Neural progenitor cell (in vitro differentiated cells): ENCODE results near the gene SIPA1L2. TPM values are rescaled to one million over a fixed set of nuclear protein-coding genes. Genes with fewer than 3 reads are reported as not detected.

ENCODE experiments used
- DNase-seq: peaks from one replicate; pipeline ENCODE4 v3.0.0-alpha.2; 2016; ENCODE audit warnings: low spot score
- H2AFZ ChIP-seq: fragments of 200-600 bp; sonication (generic); replicated peaks from 2 replicates; pipeline ENCODE4 v1.6.1; 2016; ENCODE audit warnings: antibody characterized with exemption
- H3F3A ChIP-seq: fragments of 200-600 bp; sonication (generic); 2 replicates; pipeline ENCODE4 v1.6.1; 2016; ENCODE audit warnings: antibody characterized with exemption, low read depth
- H3K27ac ChIP-seq: fragments of 200-600 bp; sonication (generic); 2 replicates; pipeline ENCODE4 v1.5.1; 2016; ENCODE audit warnings: mild to moderate bottlenecking
- H3K27me3 ChIP-seq: fragments of 200-600 bp; sonication (generic); 2 replicates; pipeline ENCODE4 v1.6.1; 2016; ENCODE audit warnings: mild to moderate bottlenecking, moderate library complexity
- H3K36me3 ChIP-seq: fragments of 200-600 bp; sonication (generic); 2 replicates; pipeline ENCODE4 v1.5.1; 2016
- H3K4me1 ChIP-seq: fragments of 200-600 bp; sonication (generic); 2 replicates; pipeline ENCODE4 v1.6.1; 2016; ENCODE audit warnings: mixed run types
- H3K4me2 ChIP-seq: fragments of 200-600 bp; sonication (generic); 2 replicates; pipeline ENCODE4 v1.6.1; 2016
- H3K4me3 ChIP-seq: fragments of 200-600 bp; sonication (generic); 2 replicates; pipeline ENCODE4 v1.5.1; 2016
- H3K79me2 ChIP-seq: fragments of 200-600 bp; sonication (generic); 2 replicates; pipeline ENCODE4 v1.6.1; 2016; ENCODE audit warnings: low read depth
- H3K9ac ChIP-seq: fragments of 200-600 bp; sonication (generic); 2 replicates; pipeline ENCODE4 v1.6.1; 2016
- H3K9me3 ChIP-seq: fragments of 200-600 bp; sonication (generic); 2 replicates; pipeline ENCODE4 v1.5.1; 2016; ENCODE audit warnings: low read depth
- H4K20me1 ChIP-seq: fragments of 200-600 bp; sonication (generic); 2 replicates; pipeline ENCODE4 v1.6.1; 2016; ENCODE audit warnings: low read depth
- H3K27ac Mint-ChIP-seq: 3 replicates; pipeline ENCODE4 v1.8.0; 2021; ENCODE audit warnings: mixed read lengths
- H3K27me3 Mint-ChIP-seq: 2 replicates; pipeline ENCODE4 v1.8.0; 2022; ENCODE audit warnings: low read depth, mild to moderate bottlenecking, inconsistent platforms, moderate library complexity, mixed read lengths; ENCODE audit not compliant: insufficient read depth
- H3K36me3 Mint-ChIP-seq: 3 replicates; pipeline ENCODE4 v1.8.0; 2021; ENCODE audit warnings: mixed read lengths
- H3K4me1 Mint-ChIP-seq: 3 replicates; pipeline ENCODE4 v1.8.0; 2021; ENCODE audit warnings: mixed read lengths
- H3K4me3 Mint-ChIP-seq: 3 replicates; pipeline ENCODE4 v1.8.0; 2021; ENCODE audit warnings: mild to moderate bottlenecking, moderate library complexity, mixed read lengths
- H3K9me3 Mint-ChIP-seq: 3 replicates; pipeline ENCODE4 v1.8.0; 2020; ENCODE audit warnings: mixed read lengths
- EZH2 ChIP-seq: fragments of 200-600 bp; sonication (generic); IDR thresholded peaks from 2 replicates; pipeline ENCODE4 v1.6.1; 2017; ENCODE audit warnings: antibody characterized with exemption, mild to moderate bottlenecking, moderate library complexity
- EZH2phosphoT487 ChIP-seq: fragments of 200-600 bp; sonication (generic); IDR thresholded peaks from 2 replicates; pipeline ENCODE4 v1.6.1; 2017; ENCODE audit warnings: antibody characterized with exemption
- total RNA-seq: library from RNA; depleted of rRNA; stranded (reverse); fragments of >200 nt; gene quantifications from 2 replicates; pipeline ENCODE4 v1.2.3, GENCODE V29; 2015; ENCODE audit warnings: low replicate concordance
- TF ChIP-seq, protein P1 (sequence below): fragments of 200-600 bp; sonication (generic); IDR thresholded peaks from 2 replicates; pipeline ENCODE4 v1.5.1; 2017; ENCODE audit warnings: antibody characterized with exemption, mild to moderate bottlenecking

Gene SIPA1L2
- total RNA-seq, 1 donor from 2014 or later, result 24.8 TPM

DNA sequence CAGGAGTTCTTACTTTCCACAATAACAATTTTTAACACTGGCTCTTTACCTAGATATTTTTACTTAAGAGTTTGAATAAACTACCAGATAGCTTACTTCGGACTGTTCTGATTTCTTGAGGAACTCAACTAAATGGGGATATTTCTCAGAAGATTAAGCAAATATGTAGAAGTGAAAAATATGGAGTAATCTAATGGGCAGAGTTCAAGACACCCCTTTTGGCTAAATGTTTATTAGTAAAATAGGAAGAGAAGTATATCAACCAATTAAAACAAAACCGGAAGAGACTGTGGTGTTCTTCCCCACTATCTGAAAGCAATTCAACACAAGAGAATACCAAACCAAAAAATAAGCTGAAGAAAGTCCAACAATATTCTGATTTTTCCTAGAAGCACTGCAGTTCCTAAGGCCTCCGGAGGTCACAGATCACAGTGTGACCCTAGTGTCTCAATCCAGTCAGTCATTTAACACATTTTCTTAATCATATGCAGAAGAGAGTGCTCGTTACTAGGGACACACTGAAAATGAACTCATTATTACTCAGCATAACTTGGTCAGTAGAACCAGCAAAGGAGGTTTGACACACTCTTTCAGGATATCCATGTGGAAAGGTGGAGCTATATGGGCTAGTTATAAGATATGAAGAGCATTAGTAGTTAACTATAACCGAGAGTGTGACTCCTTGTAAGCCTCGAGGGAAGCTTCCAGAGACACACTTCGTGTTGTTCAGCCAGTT lies 5.2 kb downstream of the SIPA1L2 start:
- H3K9me3 Mint-ChIP-seq, result peaks cover 10% of the 10 kb centered on the region
- Histone ChIP-seq H3K4me1 (peaks cover 45% of the 10 kb centered on the region), H4K20me1 (peaks cover 17% of the 10 kb centered on the region), H3K79me2 (peaks cover 80% of the 10 kb centered on the region), H3K9me3 (no peaks in the 10 kb centered on the region), H3F3A (peaks cover 10% of the 10 kb centered on the region), H2AFZ (no peak overlapping the region), H3K27ac (no peak overlapping the region), H3K4me2 (no peak overlapping the region), H3K4me3 (no peak overlapping the region), H3K9ac (no peak overlapping the region), H3K36me3 (no peaks in the 10 kb centered on the region), H3K27me3 (peaks cover 15% of the 10 kb centered on the region)
- DNase-seq, result no peak
- H3K4me3 Mint-ChIP-seq, result no peak overlapping the region
- peaks cover 4% of the 10 kb centered on the region for H3K27me3 Mint-ChIP-seq
- TF ChIP-seq EZH2phosphoT487, result no peak
- TF ChIP-seq EZH2, result no peak
- TF ChIP-seq, protein P1, sequence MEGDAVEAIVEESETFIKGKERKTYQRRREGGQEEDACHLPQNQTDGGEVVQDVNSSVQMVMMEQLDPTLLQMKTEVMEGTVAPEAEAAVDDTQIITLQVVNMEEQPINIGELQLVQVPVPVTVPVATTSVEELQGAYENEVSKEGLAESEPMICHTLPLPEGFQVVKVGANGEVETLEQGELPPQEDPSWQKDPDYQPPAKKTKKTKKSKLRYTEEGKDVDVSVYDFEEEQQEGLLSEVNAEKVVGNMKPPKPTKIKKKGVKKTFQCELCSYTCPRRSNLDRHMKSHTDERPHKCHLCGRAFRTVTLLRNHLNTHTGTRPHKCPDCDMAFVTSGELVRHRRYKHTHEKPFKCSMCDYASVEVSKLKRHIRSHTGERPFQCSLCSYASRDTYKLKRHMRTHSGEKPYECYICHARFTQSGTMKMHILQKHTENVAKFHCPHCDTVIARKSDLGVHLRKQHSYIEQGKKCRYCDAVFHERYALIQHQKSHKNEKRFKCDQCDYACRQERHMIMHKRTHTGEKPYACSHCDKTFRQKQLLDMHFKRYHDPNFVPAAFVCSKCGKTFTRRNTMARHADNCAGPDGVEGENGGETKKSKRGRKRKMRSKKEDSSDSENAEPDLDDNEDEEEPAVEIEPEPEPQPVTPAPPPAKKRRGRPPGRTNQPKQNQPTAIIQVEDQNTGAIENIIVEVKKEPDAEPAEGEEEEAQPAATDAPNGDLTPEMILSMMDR, result no peak
- no peak overlapping the region for H3K27ac Mint-ChIP-seq
- peaks cover 68% of the 10 kb centered on the region for H3K4me1 Mint-ChIP-seq
- peaks cover 30% of the 10 kb centered on the region for H3K36me3 Mint-ChIP-seq

DNA sequence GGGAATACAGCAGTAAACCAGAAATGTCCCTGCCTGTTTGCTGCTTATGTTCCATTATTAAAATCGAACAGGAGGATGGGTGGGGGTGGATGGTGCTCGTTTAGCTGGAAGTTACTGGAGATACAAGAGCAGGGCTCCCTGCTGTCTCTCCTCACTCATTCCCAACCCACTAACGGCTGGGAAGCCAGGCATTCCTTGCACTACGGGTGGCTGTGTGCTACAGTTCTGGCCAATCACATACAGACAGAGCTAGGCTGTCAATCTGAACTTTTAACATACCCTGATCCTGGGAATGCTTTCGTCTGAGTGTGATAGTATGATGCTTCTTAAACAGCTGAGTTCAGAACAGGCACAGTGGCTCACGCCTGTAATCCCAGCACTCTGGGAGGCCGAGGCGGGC lies 7.0 kb downstream of the SIPA1L2 start:
- H3K4me3 ChIP-seq, result no peak overlapping the region
- Mint-ChIP-seq H3K27ac (peak overlapping the region; percentile 28), H3K9me3 (peaks cover 10% of the 10 kb centered on the region), H3K36me3 (peaks cover 41% of the 10 kb centered on the region), H3K27me3 (peaks cover 4% of the 10 kb centered on the region), H3K4me3 (no peak overlapping the region), H3K4me1 (peaks cover 78% of the 10 kb centered on the region)
- H3K27me3 ChIP-seq, result peaks cover under 1% of the 10 kb centered on the region
- no peak for TF ChIP-seq EZH2
- TF ChIP-seq EZH2phosphoT487, result no peak
- TF ChIP-seq, protein P1, result no peak
- peak; percentile 74 for DNase-seq
- H3K9me3 ChIP-seq, result no peaks in the 10 kb centered on the region
- H4K20me1 ChIP-seq, result peaks cover 3% of the 10 kb centered on the region
- H3K4me1 ChIP-seq, result peaks cover 36% of the 10 kb centered on the region
- H3K9ac ChIP-seq, result no peak overlapping the region
- peaks cover 10% of the 10 kb centered on the region for H3F3A ChIP-seq
- peaks cover 82% of the 10 kb centered on the region for H3K79me2 ChIP-seq
- peak overlapping the region; percentile 23 for H3K27ac ChIP-seq
- H2AFZ ChIP-seq, result no peak overlapping the region
- peak overlapping the region; percentile 54 for H3K4me2 ChIP-seq
- H3K36me3 ChIP-seq, result no peaks in the 10 kb centered on the region

DNA sequence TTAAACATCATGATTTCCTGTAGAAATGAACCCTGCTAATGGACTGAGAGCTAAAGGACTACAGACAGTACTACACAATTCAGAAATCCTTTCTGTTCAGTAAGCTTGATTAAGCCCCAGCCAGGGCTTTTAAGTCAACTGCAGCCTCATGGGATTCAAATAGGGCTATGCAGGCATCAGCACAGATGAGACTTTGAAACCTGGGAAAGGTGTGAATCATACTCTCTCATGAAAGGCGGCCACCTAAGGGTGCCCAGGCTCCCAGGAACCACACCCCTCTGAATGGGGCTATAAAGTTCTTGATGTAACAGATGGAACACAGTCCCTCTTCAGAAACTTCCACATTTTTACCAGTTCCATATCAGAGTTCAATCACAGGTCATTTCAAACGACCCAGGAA lies 7.6 kb downstream of the SIPA1L2 start:
- H3K4me2 ChIP-seq, result peak overlapping the region; percentile 54

More for the DNA sequence above, 7.6 kb downstream of the SIPA1L2 start:
- Mint-ChIP-seq H3K36me3 (peaks cover 47% of the 10 kb centered on the region), H3K4me1 (peaks cover 78% of the 10 kb centered on the region), H3K27ac (peak overlapping the region; percentile 17), H3K27me3 (peaks cover 4% of the 10 kb centered on the region), H3K4me3 (no peak overlapping the region), H3K9me3 (peaks cover 10% of the 10 kb centered on the region)
- H3K9ac ChIP-seq, result no peak overlapping the region
- H3K79me2 ChIP-seq, result peaks cover 77% of the 10 kb centered on the region
- H2AFZ ChIP-seq, result no peak overlapping the region
- no peak for DNase-seq
- peaks cover 10% of the 10 kb centered on the region for H3F3A ChIP-seq
- peaks cover 38% of the 10 kb centered on the region for H3K4me1 ChIP-seq
- no peaks in the 10 kb centered on the region for H3K27me3 ChIP-seq
- H4K20me1 ChIP-seq, result no peaks in the 10 kb centered on the region
- H3K27ac ChIP-seq, result peak overlapping the region; percentile 23
- TF ChIP-seq, protein P1, result no peak
- no peak for TF ChIP-seq EZH2phosphoT487
- TF ChIP-seq EZH2, result no peak
- H3K9me3 ChIP-seq, result no peaks in the 10 kb centered on the region
- H3K36me3 ChIP-seq, result no peaks in the 10 kb centered on the region
- no peak overlapping the region for H3K4me3 ChIP-seq
